PC-3 (cell line): ENCODE measurements around the gene NKX6-1. TPM values are rescaled to one million over a fixed set of nuclear protein-coding genes. Genes with fewer than 3 reads are reported as not detected.

Source experiments
- ATAC-seq: fragments of 200-7000 bp; cut with Tn5 transposase; 2 replicates; pipeline ENCODE4 v1.9.1; 2020; ENCODE audit warnings: mild to moderate bottlenecking, moderate library complexity
- BruUV-seq: library from RNA; stranded (reverse); fragments of 400-500 nt; replicated peaks from 2 replicates; lab custom pipeline; 2021; lab: Mats Ljungman, UMichigan
- CTCF ChIA-PET: fragments of 300-600 bp; sonication (Branson Sonifier 250); formaldehyde crosslinking; loops from one replicate; lab custom pipeline; 2022; ENCODE audit warnings: antibody characterized with exemption; lab: Charles Lee
- POLR2A ChIA-PET: fragments of 300-600 bp; sonication (Branson Sonifier 250); formaldehyde crosslinking; loops from one replicate; lab custom pipeline; 2022; ENCODE audit warnings: antibody characterized with exemption; ENCODE audit not compliant: unreplicated experiment; lab: Charles Lee
- DNase-seq: peaks from one replicate; pipeline ENCODE4 v3.0.0-alpha.2; 2015
- H2AFZ ChIP-seq: fragments of 300-600 bp; sonication (generic); 2 replicates; pipeline ENCODE4 v1.6.0; 2016; ENCODE audit warnings: antibody characterized with exemption, low read length
- H3F3A ChIP-seq: fragments of 300-600 bp; sonication (generic); one replicate; pipeline ENCODE4 v1.6.0; 2017; ENCODE audit warnings: antibody characterized with exemption, low read length, control low read depth, mild to moderate bottlenecking; ENCODE audit not compliant: unreplicated experiment
- H3K27ac ChIP-seq: fragments of 300-600 bp; sonication (generic); 2 replicates; pipeline ENCODE4 v1.5.1; 2016; ENCODE audit warnings: mild to moderate bottlenecking, low read length
- H3K27me3 ChIP-seq: fragments of 300-600 bp; sonication (generic); 2 replicates; pipeline ENCODE4 v1.6.1; 2016; ENCODE audit warnings: low read length, mixed read lengths
- H3K36me3 ChIP-seq: fragments of 300-600 bp; sonication (generic); 2 replicates; pipeline ENCODE4 v1.6.1; 2016; ENCODE audit warnings: low read depth, mixed run types, low read length, mixed read lengths
- H3K4me1 ChIP-seq: fragments of 300-600 bp; sonication (generic); 2 replicates; pipeline ENCODE4 v1.5.1; 2016; ENCODE audit warnings: low read length; ENCODE audit not compliant: insufficient read depth
- H3K4me2 ChIP-seq: fragments of 300-600 bp; sonication (generic); 2 replicates; pipeline ENCODE4 v1.6.0; 2016; ENCODE audit warnings: low read length
- H3K4me3 ChIP-seq: fragments of 300-600 bp; sonication (generic); 2 replicates; pipeline ENCODE4 v1.5.1; 2016; ENCODE audit warnings: mild to moderate bottlenecking, low read length, mixed read lengths
- H3K79me2 ChIP-seq: fragments of 300-600 bp; sonication (generic); 2 replicates; pipeline ENCODE4 v1.6.1; 2017; ENCODE audit warnings: low read length, mixed read lengths
- H3K9ac ChIP-seq: fragments of 300-600 bp; sonication (generic); 2 replicates; pipeline ENCODE4 v1.6.0; 2016; ENCODE audit warnings: mild to moderate bottlenecking, low read length
- H3K9me2 ChIP-seq: fragments of 300-600 bp; sonication (generic); replicated peaks from 2 replicates; pipeline ENCODE4 v1.6.1; 2016; ENCODE audit warnings: mixed run types, low read length, mixed read lengths
- H3K9me3 ChIP-seq: fragments of 300-600 bp; sonication (generic); 2 replicates; pipeline ENCODE4 v1.6.1; 2016; ENCODE audit warnings: low read length, mixed read lengths
- H4K20me1 ChIP-seq: fragments of 300-600 bp; sonication (generic); 2 replicates; pipeline ENCODE4 v1.6.1; 2016; ENCODE audit warnings: low read length, mixed read lengths
- CTCF ChIP-seq: fragments of 300-600 bp; sonication (generic); conservative IDR thresholded peaks from 2 replicates; pipeline ENCODE4 v1.5.1; 2017; ENCODE audit warnings: antibody characterized with exemption, low read depth, mild to moderate bottlenecking, low read length
- EZH2 ChIP-seq: fragments of 300-600 bp; sonication (generic); IDR thresholded peaks from one replicate; pipeline ENCODE4 v1.6.1; 2017; ENCODE audit warnings: antibody characterized with exemption, mild to moderate bottlenecking, low read length; ENCODE audit not compliant: unreplicated experiment
- EZH2phosphoT487 ChIP-seq: fragments of 300-600 bp; sonication (generic); IDR thresholded peaks from 2 replicates; pipeline ENCODE4 v1.6.1; 2018; ENCODE audit warnings: mild to moderate bottlenecking, antibody characterized with exemption, low read length, borderline replicate concordance
- intact Hi-C: fragments of 100-400 bp; cut with micrococcal nuclease; formaldehyde crosslinking; loops from 2 replicates; pipeline ENCODE4 v1.9.0; 2023
- total RNA-seq: library from RNA; depleted of rRNA; stranded (reverse); fragments of >200 nt; gene quantifications from 2 replicates; pipeline ENCODE4 v1.2.3, GENCODE V29; 2014

NKX6-1 gene
- total RNA-seq, 1 experiment from 2014 or later, result 0.62 TPM

- H2AFZ ChIP-seq, result no peak overlapping the region
- DNase-seq (no peak), ATAC-seq (no peak)
- TF ChIP-seq EZH2 (no peak), CTCF (no peak), EZH2phosphoT487 (no peak)
- H3K9ac ChIP-seq, result no peak overlapping the region
- no peaks in the 10 kb centered on the region for H3K4me1 ChIP-seq
- H4K20me1 ChIP-seq, result no peaks in the 10 kb centered on the region
- no peaks in the 10 kb centered on the region for H3K79me2 ChIP-seq
- no peak overlapping the region for H3K27ac ChIP-seq
- no peaks in the 10 kb centered on the region for H3K9me3 ChIP-seq
- POLR2A ChIA-PET, result no interaction called here
- CTCF ChIA-PET, result no interaction called here
- no peaks in the 10 kb centered on the region for H3K9me2 ChIP-seq
- BruUV-seq, result no TSS peak
- no peak overlapping the region for H3K4me2 ChIP-seq
- H3K27me3 ChIP-seq, result no peaks in the 10 kb centered on the region
- H3F3A ChIP-seq, result no peaks in the 10 kb centered on the region
- H3K4me3 ChIP-seq, result no peak overlapping the region
- intact Hi-C loops, result no loop called here
- H3K36me3 ChIP-seq, result no peaks in the 10 kb centered on the region
These were observed 15.4 kb downstream of the NKX6-1 start for GRCh38 chr4:84483688-84484087.

DNA sequence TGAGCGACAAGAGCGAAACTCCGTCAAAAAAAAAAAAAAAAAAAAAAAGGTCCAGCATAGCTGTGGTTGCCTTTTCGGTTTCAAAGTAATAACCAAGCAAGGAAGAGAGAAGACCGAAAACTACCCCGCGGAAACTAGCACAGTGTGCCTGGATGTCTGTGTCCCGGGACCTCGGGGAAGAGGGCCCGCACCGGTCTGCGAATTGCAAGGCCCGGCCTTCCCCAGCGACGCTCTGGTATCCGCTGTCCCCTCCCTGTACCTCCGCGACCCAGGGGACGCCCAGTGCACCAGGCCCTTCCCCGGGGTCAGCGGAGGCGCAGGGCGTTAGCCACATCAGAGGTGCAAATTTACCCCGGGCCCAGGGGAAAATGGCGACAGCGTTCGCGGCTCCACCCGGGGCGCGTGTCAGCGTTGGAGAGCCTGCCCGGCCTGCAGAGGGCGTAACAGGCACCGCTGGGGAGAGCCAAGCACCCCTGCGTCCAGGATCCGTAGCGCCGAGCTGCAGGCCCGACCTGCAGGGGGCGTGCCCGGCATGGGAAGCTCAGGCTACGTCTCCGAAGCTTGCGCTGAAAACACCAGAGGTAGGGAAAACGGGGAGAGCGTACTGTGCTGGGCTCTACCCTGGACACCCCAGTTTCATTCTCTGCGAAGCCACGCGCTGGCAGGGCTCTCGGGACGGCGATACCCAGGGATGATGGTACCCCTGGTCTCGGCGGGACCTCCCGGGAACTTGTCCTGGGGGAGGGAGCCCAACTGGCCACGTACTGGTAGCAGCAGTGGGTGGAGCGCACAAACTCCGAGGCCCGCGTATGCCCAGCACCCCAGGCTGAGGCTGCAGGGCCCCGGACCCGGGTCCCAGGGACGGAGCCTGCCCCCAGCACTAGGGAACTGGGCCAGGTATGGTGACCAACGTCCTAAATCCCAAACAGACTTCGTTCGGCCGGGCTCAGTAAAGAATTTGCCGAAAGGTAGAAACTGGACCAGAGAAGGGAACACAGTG is 16.2 kb downstream of the NKX6-1 start:
- Histone ChIP-seq H3F3A (no peaks in the 10 kb centered on the region), H3K36me3 (no peaks in the 10 kb centered on the region), H3K9me2 (no peaks in the 10 kb centered on the region), H3K27ac (no peak overlapping the region), H3K4me3 (no peak overlapping the region), H2AFZ (no peak overlapping the region), H4K20me1 (no peaks in the 10 kb centered on the region), H3K79me2 (no peaks in the 10 kb centered on the region), H3K4me1 (no peaks in the 10 kb centered on the region), H3K4me2 (no peak overlapping the region), H3K9me3 (no peaks in the 10 kb centered on the region), H3K27me3 (no peaks in the 10 kb centered on the region), H3K9ac (no peak overlapping the region)
- TF ChIP-seq EZH2phosphoT487 (no peak), EZH2 (no peak), CTCF (no peak)
- DNase-seq (no peak), ATAC-seq (no peak)
- intact Hi-C loops, result no loop called here
- ChIA-PET CTCF (no interaction called here), POLR2A (no interaction called here)
- BruUV-seq, result no TSS peak

GRCh38 chr4:84481860-84482245 is 17.2 kb downstream of the NKX6-1 start:
- Histone ChIP-seq H3K9me2 (no peaks in the 10 kb centered on the region), H3K9me3 (no peaks in the 10 kb centered on the region), H3K36me3 (no peaks in the 10 kb centered on the region), H3K27ac (no peak overlapping the region), H3K4me2 (no peak overlapping the region), H3K4me1 (no peaks in the 10 kb centered on the region), H3K79me2 (no peaks in the 10 kb centered on the region), H3K27me3 (no peaks in the 10 kb centered on the region), H4K20me1 (no peaks in the 10 kb centered on the region), H3K4me3 (no peak overlapping the region), H3K9ac (no peak overlapping the region), H3F3A (no peaks in the 10 kb centered on the region), H2AFZ (no peak overlapping the region)
- DNase-seq (no peak), ATAC-seq (no peak)
- intact Hi-C loops, result no loop called here
- BruUV-seq, result no TSS peak
- CTCF ChIA-PET, result no interaction called here
- POLR2A ChIA-PET, result no interaction called here
- TF ChIP-seq EZH2 (no peak), EZH2phosphoT487 (no peak), CTCF (no peak)
